Measurements from ENCODE around the gene MAGI1.

The MAGI1 gene

GRCh38 chr3:65552434-65552833, 486.3 kb downstream of the MAGI1 start:
- no peaks in the 10 kb centered on the region for H3K79me2 ChIP-seq (ENCODE audit: insufficient read depth, low read length)
- no peak overlapping the region for H3K4me3 ChIP-seq (ENCODE audit: low read length, poor library complexity, severe bottlenecking)

DNA sequence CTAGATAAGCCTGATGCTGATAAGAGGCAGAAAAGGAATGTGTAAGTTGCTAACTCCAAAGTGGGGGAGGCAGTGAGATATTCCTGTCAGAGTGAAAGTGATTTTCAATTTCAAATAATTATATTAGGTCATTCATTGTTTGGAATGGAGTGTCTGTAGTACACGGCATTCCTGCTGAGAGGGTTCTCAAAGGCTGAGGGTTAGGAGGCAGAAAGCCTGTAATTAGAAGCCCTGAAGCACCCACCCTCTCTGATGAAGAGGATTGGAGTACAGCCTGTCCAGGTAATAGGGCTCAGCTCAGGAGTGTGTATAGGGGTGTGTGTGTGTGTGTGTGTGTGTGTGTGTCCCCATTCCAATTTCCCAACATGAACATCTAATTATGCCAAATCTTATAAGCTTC, 486.8 kb downstream of the MAGI1 start:
- H3K9ac ChIP-seq (ENCODE audit: low read depth, low read length, poor library complexity, severe bottlenecking), result no peak overlapping the region
- H3K27me3 ChIP-seq (ENCODE audit: insufficient read depth, low read length, poor library complexity, severe bottlenecking), result no peaks in the 10 kb centered on the region
- H3K4me1 ChIP-seq (ENCODE audit: insufficient read depth, low read length, poor library complexity, severe bottlenecking), result peaks cover 14% of the 10 kb centered on the region
- H3F3A ChIP-seq (ENCODE audit: low read depth), result no peaks in the 10 kb centered on the region
- H3K4me3 ChIP-seq (ENCODE audit: low read length, poor library complexity, severe bottlenecking), result no peak overlapping the region
- H3K79me2 ChIP-seq (ENCODE audit: insufficient read depth, low read length), result no peaks in the 10 kb centered on the region
- H4K20me1 ChIP-seq (ENCODE audit: insufficient read depth, low read length, poor library complexity, severe bottlenecking), result no peaks in the 10 kb centered on the region
- H3K9me2 ChIP-seq (replicated peaks; ENCODE audit: low read depth, low read length), result no peaks in the 10 kb centered on the region
- no peak overlapping the region for H3K4me2 ChIP-seq (ENCODE audit: low read depth, low read length, poor library complexity, severe bottlenecking)
- no peaks in the 10 kb centered on the region for H3K9me3 ChIP-seq (ENCODE audit: insufficient read depth, low read depth, low read length)
- H3K36me3 ChIP-seq (ENCODE audit: insufficient read depth, low read length), result no peaks in the 10 kb centered on the region
- H2AFZ ChIP-seq (ENCODE audit: low read length), result no peak overlapping the region
- TF ChIP-seq, protein P1, sequence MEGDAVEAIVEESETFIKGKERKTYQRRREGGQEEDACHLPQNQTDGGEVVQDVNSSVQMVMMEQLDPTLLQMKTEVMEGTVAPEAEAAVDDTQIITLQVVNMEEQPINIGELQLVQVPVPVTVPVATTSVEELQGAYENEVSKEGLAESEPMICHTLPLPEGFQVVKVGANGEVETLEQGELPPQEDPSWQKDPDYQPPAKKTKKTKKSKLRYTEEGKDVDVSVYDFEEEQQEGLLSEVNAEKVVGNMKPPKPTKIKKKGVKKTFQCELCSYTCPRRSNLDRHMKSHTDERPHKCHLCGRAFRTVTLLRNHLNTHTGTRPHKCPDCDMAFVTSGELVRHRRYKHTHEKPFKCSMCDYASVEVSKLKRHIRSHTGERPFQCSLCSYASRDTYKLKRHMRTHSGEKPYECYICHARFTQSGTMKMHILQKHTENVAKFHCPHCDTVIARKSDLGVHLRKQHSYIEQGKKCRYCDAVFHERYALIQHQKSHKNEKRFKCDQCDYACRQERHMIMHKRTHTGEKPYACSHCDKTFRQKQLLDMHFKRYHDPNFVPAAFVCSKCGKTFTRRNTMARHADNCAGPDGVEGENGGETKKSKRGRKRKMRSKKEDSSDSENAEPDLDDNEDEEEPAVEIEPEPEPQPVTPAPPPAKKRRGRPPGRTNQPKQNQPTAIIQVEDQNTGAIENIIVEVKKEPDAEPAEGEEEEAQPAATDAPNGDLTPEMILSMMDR (conservative IDR thresholded peaks at IDR 0.05; ENCODE audit: low read length), result no peak
- no peak for TF ChIP-seq EZH2phosphoT487 (IDR thresholded peaks at IDR 0.05; ENCODE audit: borderline replicate concordance)

More at GRCh38 chr3:65552434-65552833, 486.3 kb downstream of the MAGI1 start:
- Histone ChIP-seq H4K20me1 (ENCODE audit: insufficient read depth, low read length, poor library complexity, severe bottlenecking) (no peaks in the 10 kb centered on the region), H3K4me1 (ENCODE audit: insufficient read depth, low read length, poor library complexity, severe bottlenecking) (peaks cover 9% of the 10 kb centered on the region), H3K36me3 (ENCODE audit: insufficient read depth, low read length) (no peaks in the 10 kb centered on the region), H2AFZ (ENCODE audit: low read length) (no peak overlapping the region), H3F3A (ENCODE audit: low read depth) (no peaks in the 10 kb centered on the region), H3K9ac (ENCODE audit: low read depth, low read length, poor library complexity, severe bottlenecking) (no peak overlapping the region), H3K9me2 (replicated peaks; ENCODE audit: low read depth, low read length) (no peaks in the 10 kb centered on the region), H3K27me3 (ENCODE audit: insufficient read depth, low read length, poor library complexity, severe bottlenecking) (no peaks in the 10 kb centered on the region), H3K9me3 (ENCODE audit: insufficient read depth, low read depth, low read length) (no peaks in the 10 kb centered on the region), H3K4me2 (ENCODE audit: low read depth, low read length, poor library complexity, severe bottlenecking) (no peak overlapping the region)
- TF ChIP-seq, protein P1 (conservative IDR thresholded peaks at IDR 0.05; ENCODE audit: low read length), result no peak
- TF ChIP-seq EZH2phosphoT487 (IDR thresholded peaks at IDR 0.05; ENCODE audit: borderline replicate concordance), result no peak

GRCh38 chr3:65550137-65550536, 488.6 kb downstream of the MAGI1 start:
- H2AFZ ChIP-seq (ENCODE audit: low read length), result no peak overlapping the region
- no peaks in the 10 kb centered on the region for H3F3A ChIP-seq (ENCODE audit: low read depth)
- H3K36me3 ChIP-seq (ENCODE audit: insufficient read depth, low read length), result no peaks in the 10 kb centered on the region
- H4K20me1 ChIP-seq (ENCODE audit: insufficient read depth, low read length, poor library complexity, severe bottlenecking), result no peaks in the 10 kb centered on the region
- no peaks in the 10 kb centered on the region for H3K79me2 ChIP-seq (ENCODE audit: insufficient read depth, low read length)
- TF ChIP-seq, protein P1 (conservative IDR thresholded peaks at IDR 0.05; ENCODE audit: low read length), result no peak
- TF ChIP-seq EZH2phosphoT487 (IDR thresholded peaks at IDR 0.05; ENCODE audit: borderline replicate concordance), result no peak
- no peak overlapping the region for H3K9ac ChIP-seq (ENCODE audit: low read depth, low read length, poor library complexity, severe bottlenecking)
- peaks cover 30% of the 10 kb centered on the region for H3K4me1 ChIP-seq (ENCODE audit: insufficient read depth, low read length, poor library complexity, severe bottlenecking)
- H3K4me3 ChIP-seq (ENCODE audit: low read length, poor library complexity, severe bottlenecking), result no peak overlapping the region
- no peak overlapping the region for H3K4me2 ChIP-seq (ENCODE audit: low read depth, low read length, poor library complexity, severe bottlenecking)
- no peaks in the 10 kb centered on the region for H3K9me3 ChIP-seq (ENCODE audit: insufficient read depth, low read depth, low read length)
- no peaks in the 10 kb centered on the region for H3K27me3 ChIP-seq (ENCODE audit: insufficient read depth, low read length, poor library complexity, severe bottlenecking)
- H3K9me2 ChIP-seq (replicated peaks; ENCODE audit: low read depth, low read length), result no peaks in the 10 kb centered on the region

Measured in Loucy (cell line).